ENCODE measurements around the gene ZFP1.
"Not testable (repeated sequence)": the region's sequence is repeated elsewhere in the genome, so short reads cannot be mapped to it uniquely, and the experiment has no call there.

ZFP1 gene

GRCh38 chr16:75113541-75114121, 34.7 kb upstream of the ZFP1 start:
- DNase-seq = no peak

GRCh38 chr16:75114179-75114945, 34.0 kb upstream of the ZFP1 start:
- no peak for DNase-seq

DNA sequence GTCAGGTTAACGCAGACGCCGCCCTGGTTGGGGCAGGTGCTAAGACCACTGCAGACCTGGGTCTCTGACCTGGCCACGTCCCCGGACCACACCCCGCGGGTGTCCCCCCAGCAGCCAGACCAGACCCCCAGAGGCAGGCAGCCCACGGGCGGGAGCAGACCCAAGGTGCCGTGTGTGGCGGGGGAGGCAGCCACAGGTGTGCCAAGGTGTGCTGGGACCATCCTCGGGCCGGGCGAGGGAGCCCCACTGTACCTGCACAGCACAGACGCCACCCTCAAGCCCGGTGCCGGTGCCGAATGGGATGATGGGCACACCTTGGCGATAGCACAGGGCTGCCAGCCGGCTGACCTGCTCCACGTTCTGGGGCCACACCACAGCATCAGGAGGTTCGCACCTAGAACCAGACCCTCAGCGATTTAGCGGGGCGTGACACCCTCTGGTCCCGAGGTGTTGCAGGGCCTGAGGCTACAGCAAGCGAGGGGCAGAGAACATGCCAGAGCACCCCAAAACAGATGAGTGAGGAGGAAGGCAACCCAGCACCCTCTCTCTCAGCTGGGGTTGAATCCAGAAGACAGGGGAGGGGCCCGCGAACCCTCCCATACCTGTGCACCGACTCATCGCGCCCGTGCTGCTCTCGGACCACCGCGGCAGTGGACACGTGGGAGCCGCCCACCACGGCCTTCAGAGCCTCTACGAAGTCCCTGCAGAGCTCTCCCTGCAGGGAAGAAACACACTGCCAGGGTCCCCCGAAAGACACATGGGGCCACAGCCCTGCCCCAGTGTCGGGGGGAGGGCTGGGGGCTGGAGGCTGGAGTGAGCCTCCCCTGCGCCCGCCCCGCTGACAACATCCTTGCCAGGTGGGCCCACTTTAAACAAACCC, 33.1 kb upstream of the ZFP1 start:
- DNase-seq = no peak

- DNase-seq = no peak
Observed at GRCh38 chr16:75116081-75116910, 32.0 kb upstream of the ZFP1 start, which contains the start of gene LDHD. TSS of gene LDHD (minus strand) at chr16:75116780. CDS start at chr16:75116720, 60 bp downstream.

GRCh38 chr16:75116911-75117245, 31.4 kb upstream of the ZFP1 start:
- DNase-seq = no peak

DNA sequence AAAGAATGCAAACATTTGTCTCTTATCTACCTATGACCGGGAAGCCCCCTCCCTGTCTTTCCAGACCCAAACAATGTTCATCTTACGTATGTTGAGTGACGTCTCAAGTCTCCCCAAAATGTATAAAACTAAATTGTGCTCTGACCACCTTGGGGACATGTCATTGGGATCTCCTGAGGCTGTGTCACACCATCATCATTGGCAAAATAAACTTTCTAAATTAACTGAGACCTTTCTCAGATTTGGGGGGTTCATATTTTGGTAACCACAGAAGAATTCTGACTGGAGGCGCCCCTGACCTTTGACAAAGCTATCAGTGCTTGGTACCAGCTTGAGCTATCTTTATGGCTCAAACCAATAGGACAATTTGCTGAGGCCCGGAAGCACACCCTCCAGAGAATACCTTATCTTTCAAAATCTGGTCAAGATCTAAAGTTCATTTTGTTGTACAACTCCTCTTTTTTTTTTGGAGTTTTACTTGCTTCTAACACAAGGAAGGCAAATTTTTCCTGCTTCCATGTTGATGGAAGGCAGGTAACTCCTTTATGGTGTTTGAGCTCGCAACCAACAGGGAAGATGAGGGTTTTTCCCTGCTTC, 29.3 kb upstream of the ZFP1 start:
- no peak for DNase-seq

GRCh38 chr16:75120253-75120652, 28.1 kb upstream of the ZFP1 start:
- no peak for DNase-seq

DNA sequence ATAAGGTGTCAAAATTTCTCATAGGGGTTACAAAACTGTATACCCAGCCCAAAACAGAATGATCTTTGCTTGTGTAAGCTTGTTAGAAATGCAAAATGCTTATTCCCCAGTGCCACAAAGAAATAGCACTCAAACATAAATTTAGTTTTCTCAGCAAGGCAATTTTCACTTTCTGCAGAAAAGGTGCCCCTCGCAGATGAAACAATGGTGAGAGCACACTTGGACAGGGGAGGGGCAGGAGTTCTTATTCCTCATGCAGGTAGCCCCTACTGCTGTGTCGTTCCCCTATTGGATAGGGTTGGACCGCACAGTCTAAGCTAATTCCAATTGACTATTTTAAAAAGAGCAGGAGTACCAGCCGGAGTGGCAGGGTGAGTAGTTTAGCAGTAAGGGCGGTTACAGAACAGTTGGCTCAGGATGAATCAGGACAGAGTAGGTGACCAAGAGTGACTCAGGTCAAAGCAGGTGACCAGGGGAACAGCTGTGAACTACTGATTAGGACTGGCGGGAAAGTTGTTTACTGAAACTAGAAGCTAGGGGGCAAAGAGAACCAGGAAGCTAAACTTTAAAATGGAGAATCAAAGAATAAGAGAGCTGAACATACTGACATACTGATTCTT, 26.3 kb upstream of the ZFP1 start:
- DNase-seq = no peak

DNA sequence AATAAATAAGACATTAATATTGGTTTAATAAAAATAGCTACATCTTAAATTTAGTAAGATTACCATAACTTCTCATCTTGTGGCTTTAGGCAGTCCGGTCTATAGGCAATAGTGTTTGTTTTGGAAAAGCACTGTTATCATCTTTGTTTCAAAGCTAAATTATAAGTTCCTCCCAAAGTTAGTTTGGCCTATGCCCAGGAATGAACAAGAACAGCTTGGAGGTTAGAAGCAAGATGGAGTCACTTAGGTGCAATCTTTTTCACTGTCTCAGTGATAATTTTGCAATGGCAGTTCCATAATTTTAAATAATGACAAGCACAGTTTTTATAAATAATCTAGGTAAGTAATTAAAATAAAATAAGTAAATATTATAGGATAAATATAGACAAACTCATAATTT, 25.7 kb upstream of the ZFP1 start:
- no peak for DNase-seq

- DNase-seq = no peak
Observed at GRCh38 chr16:75127713-75128415, 20.5 kb upstream of the ZFP1 start.

DNA sequence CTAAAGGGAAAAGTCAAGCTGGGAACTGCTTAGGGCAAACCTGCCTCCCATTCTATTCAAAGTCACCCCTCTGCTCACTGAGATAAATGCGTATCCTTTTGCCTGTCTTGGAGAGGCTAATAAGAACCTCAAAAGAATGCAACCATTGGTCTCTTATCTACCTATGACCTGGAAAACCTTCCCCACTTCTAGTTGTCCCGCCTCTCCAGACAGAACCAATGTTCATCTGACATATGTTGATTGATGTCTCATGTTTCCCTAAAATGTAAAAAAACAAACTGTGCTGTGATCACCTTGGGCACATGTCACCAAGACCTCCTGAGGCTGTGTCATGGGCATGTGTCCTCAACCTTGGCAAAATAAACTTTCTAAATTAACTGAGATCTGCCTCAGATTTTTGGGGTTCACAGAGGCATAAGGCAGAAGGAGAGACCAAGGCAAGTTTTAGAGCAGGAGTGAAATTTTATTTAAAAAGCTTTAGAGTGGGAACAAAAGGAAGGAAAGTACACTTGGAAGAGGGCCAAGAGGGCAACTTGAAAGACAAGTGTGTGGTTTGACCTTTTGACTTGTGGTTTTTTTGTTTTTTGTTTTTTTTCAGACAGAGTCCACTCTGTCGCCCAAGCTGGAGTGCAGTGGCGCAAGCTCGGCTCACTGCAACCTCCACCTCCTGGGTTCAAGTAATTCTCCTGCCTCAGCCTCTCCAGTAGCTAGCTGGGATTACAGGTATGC, 18.7 kb upstream of the ZFP1 start:
- not testable (repeated sequence) for DNase-seq

DNA sequence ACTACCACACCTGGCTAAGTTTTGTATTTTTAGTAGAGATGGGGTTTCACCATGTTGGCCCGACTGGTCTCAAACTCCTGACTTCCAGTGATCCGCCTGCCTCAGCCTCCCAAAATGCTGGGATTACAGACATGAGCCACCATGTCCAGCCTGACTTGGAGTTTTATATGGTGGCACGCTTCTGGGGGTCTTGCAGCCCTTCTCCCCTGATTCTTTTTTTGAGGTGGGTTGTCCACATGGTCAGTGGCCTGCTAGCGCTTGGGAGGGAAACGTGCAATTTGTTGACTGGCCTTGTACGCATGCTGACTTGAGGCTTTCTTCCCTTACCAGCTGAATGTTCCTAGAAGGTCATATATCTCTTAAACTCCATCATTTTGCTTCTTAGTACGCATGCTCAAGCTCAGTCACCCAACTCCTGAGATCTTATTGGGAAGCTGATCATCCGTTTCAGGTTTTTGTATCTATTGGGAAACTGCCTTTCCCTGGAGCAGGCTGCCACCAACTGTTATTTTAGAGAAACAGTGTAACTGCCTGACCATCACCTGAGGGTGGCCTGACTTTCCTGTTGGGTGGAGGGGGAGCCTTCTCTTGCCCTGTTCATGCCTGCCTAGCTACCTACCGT, 18.1 kb upstream of the ZFP1 start:
- DNase-seq = no peak

GRCh38 chr16:75131081-75131480, 17.2 kb upstream of the ZFP1 start:
- no peak for DNase-seq

- no peak for DNase-seq
Observed at GRCh38 chr16:75138233-75138632, 10.1 kb upstream of the ZFP1 start.

DNA sequence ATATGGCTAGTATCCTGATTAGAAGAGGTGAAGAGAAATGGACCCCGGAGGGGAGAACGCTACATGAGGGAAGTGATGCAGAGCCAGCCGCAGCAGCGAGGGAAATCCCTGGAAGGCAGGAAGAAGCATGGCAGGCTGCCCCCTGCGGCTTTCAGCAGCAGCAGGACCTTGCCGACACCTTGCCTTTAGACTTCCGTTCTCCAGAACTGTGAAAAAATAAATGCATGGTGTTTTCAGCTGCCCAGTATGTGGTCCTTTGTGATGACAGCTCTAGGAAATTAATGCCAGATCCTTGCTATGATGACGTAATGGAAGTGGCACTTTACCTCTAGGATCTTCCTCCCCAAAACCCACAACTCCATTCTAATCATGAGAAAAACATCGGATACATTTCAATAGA, 9.7 kb upstream of the ZFP1 start:
- no peak for DNase-seq

- no peak for DNase-seq
Observed at GRCh38 chr16:75139498-75139897, 8.8 kb upstream of the ZFP1 start.

DNA sequence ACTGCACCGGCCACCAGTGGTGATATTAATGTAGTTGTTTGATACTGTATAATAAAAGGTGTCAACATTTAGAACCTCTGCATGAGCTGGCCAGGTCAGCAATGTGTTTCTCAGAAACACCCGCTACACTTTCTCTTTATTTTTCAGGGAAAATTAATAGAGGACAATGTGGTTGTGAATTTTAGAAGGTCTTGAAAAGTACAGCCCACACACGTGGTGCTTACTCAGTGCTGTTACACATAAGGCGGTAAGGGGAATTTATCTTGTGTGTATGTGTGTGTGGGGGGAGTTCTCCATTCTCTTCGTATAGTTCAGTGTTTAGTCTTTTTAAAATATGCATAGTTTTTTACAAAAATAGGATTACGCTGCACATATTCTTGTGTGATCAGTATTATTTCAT, 4.4 kb upstream of the ZFP1 start:
- no peak for DNase-seq

- DNase-seq = no peak
Observed at GRCh38 chr16:75147968-75148310, 385 bp upstream of the ZFP1 start.

DNA sequence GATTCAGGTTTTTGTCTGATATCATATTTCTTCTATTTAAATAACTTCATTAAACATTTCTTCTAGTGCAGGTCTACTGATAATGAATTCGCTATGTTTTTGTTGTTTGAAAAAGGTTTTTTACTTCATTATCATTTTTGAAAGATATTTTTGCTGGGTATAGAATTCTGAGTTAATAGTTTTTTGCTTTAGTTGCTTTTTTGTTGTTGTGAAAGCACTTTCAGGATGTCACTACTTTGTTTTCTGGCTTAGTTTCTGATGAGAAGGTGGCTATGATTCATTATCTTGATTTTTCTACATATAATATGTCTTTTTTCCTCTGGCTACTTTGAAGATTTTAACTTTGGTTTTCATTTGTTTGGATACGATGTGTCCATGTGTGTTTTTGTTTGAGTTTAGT, 3.5 kb downstream of the ZFP1 start:
- DNase-seq = no peak

DNA sequence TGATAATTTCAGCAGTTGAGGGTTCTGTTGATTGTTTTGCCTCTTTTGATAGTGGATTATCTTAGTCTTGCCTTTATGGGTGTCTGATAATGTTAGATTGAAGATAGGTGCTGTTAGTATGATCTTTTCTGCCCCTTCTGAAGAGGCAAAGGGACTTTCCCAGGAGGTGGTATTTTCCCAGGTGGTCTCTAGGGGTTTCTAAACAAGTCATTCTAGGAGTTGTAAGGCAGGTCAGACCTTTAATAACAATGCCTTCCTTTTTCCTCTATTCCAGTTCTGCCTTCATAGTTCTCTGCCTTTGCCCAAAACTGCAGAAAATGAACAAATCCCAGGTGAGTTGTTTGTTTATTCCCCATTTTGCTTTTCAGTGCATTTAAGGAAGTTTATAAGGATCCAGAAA, 4.3 kb downstream of the ZFP1 start:
- DNase-seq = no peak

All from GF-D8 (cell line).